SK-N-MC (cell line): ENCODE results near the gene EFL1.
"Not testable (repeated sequence)": the region's sequence is repeated elsewhere in the genome, so short reads cannot be mapped to it uniquely, and the experiment has no call there.

Experiments
- DNase-seq: peaks from one replicate; pipeline ENCODE4 v3.0.0-alpha.2; 2011; ENCODE audit warnings: low read depth, low spot score
- H3K27ac ChIP-seq: fragments of 200-600 bp; sonication (generic); 2 replicates; pipeline ENCODE4 v1.5.1; 2016; ENCODE audit warnings: mixed run types
- H3K36me3 ChIP-seq: fragments of 200-600 bp; sonication (generic); 2 replicates; pipeline ENCODE4 v1.6.1; 2017; ENCODE audit warnings: antibody characterized with exemption, low read length, mixed read lengths; ENCODE audit not compliant: insufficient read depth
- H3K4me3 ChIP-seq: fragments of 200-600 bp; sonication (generic); 2 replicates; pipeline ENCODE4 v1.5.1; 2016
- H3K9ac ChIP-seq: fragments of 200-600 bp; sonication (generic); 2 replicates; pipeline ENCODE4 v1.8.0; 2017; ENCODE audit warnings: mixed run types, mixed read lengths; ENCODE audit not compliant: insufficient read length
- H3K9me3 ChIP-seq: fragments of 200-600 bp; sonication (generic); 2 replicates; pipeline ENCODE4 v1.6.1; 2017; ENCODE audit warnings: low read depth, mild to moderate bottlenecking, antibody characterized with exemption, low read length, moderate library complexity, mixed read lengths
- EZH2 ChIP-seq: fragments of 200-600 bp; sonication (generic); IDR thresholded peaks from one replicate; pipeline ENCODE4 v1.6.1; 2017; ENCODE audit warnings: antibody characterized with exemption
- FOXP2 ChIP-seq: optimal IDR thresholded peaks from 2 replicates; pipeline ENCODE3; 2011; ENCODE audit warnings: mild to moderate bottlenecking, moderate library complexity; ENCODE audit not compliant: insufficient read depth; ENCODE audit errors: extremely low read length, control extremely low read depth
- POLR2AphosphoS5 ChIP-seq: IDR thresholded peaks from 2 replicates; pipeline ENCODE4 v1.6.1; 2012; ENCODE audit warnings: mild to moderate bottlenecking, low read depth, low read length, borderline replicate concordance

The EFL1 gene

DNA sequence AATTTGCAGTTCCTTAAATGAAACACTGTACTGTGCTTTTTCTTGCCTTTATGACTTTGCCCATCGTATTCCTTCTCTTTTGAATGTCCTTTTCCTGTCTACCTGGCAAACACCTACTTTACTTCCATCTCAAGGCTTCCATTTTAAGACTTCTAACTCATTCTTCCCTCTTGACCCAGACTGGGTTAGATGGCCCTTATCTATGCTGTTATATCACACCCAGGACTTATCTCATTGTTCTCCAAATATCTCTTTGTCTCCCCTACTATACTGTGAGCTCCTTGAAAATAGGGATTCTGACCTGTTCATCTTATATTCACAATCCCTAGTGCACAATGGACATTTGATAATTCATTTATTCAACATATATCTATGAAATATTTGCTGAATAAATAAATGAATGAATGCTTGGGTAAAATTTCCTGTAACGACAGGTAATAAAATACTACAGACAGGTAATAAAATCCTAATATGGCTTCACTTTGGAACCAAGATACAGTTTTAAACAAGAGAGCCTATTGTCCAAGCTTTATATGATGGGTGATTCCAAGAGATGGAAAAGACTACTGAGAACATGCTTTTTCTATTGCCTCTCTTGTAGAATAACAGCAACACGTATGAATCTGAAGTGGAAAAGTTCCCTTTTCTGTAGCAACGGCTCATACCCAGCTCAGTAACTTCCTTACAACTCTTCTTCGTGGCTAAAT lies 22.7 kb downstream of the EFL1 start:
- Histone ChIP-seq H3K9ac (no peak overlapping the region), H3K4me3 (no peak overlapping the region), H3K36me3 (peaks cover 8% of the 10 kb centered on the region), H3K9me3 (no peaks in the 10 kb centered on the region), H3K27ac (no peak overlapping the region)
- TF ChIP-seq FOXP2 (no peak), POLR2AphosphoS5 (no peak), EZH2 (no peak)
- no peak for DNase-seq

DNA sequence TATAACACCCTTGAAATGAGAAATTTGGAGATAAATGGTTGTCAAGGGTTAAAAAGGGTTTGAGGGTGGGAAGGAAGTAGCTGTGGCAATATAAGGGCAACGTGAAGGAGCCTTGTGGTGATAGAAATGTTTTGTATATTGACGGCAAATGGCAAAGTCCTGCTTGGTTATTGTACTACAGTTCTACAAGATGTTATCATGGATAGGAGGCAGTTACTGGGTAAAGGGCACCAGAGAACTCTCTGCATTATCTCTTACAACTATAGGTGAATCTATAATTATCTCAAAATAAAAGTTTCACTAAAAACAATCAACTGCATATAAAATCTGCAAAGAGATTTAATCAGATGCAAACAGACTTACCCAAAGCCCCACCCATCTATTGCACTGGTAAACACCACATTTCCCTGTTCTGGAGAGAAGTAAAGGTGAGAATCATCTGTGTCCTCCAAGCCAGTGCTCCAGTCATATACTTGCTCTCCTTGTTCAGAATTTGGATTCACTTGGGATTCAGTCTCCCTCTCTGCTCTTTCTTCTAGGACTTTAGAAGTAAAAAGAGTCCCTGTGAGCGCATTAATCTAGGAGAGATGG lies 24.5 kb downstream of the EFL1 start:
- not testable (repeated sequence) for H3K27ac ChIP-seq, H3K9me3 ChIP-seq, H3K36me3 ChIP-seq, H3K4me3 ChIP-seq, DNase-seq, H3K9ac ChIP-seq

DNA sequence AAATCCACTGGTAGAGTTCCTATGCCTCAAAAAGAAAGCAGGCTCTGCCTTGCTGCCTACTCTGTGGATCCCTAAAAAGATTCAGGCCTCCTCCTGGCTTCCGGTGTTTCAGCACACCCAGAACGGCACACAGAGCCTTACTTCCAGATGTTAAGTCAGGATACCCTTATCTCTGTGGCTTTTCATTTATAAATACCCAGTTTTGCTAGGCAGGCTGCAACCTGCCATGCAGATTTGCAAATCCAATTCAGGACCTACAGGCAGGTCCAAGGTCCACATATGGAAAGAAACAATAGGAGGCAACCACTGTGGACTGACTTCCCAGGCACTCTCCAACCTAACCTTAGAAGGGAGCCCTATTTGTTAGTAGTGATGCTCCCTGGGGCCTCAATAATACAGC lies 30.7 kb downstream of the EFL1 start:
- no peak for DNase-seq
- Histone ChIP-seq H3K9me3 (no peaks in the 10 kb centered on the region), H3K9ac (no peak overlapping the region), H3K36me3 (peaks cover 12% of the 10 kb centered on the region), H3K4me3 (no peak overlapping the region), H3K27ac (no peak overlapping the region)
- no peak for TF ChIP-seq POLR2AphosphoS5
- no peak for TF ChIP-seq EZH2
- TF ChIP-seq FOXP2 = no peak

DNA sequence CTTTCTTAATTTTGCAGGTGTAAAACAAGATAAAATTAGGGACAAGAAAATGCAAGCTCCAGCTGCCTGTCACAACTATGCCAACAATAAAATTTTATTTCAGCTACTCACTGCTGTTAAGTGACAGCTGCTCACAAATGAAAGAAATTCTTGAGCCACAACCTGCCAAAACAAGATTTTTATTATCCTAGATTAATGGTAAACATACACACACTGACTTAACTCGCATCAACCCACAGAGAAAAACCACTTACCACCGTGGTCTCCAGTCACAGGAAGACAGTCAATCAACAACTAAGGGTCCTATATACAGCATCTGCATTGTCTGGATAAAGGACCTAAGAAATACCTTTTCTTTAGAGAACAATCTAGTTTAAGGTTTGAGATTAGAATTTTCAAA lies 31.3 kb downstream of the EFL1 start:
- peaks cover 12% of the 10 kb centered on the region for H3K36me3 ChIP-seq
- no peaks in the 10 kb centered on the region for H3K9me3 ChIP-seq
- H3K9ac ChIP-seq = no peak overlapping the region
- no peak overlapping the region for H3K4me3 ChIP-seq
- no peak for DNase-seq
- no peak overlapping the region for H3K27ac ChIP-seq
- no peak for TF ChIP-seq FOXP2
- no peak for TF ChIP-seq POLR2AphosphoS5
- no peak for TF ChIP-seq EZH2

DNA sequence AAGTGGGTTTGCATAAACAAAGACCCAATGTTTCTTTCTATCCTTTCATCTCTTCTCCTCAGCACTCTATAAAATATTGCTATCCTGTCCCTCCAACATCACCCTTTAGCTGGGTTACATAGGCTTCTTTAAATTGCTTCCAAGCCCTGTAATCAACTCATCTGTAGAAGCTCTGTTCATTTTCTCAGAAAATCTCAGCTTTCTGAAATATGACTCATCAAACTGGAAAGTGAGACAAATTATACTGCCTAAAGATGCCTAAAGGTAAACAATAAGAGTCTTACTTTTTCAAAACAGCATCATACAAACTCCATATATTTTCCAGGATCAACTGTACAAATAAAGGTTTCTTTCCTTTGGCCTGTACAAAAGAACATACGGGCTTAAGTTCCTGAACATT lies 33.8 kb downstream of the EFL1 start:
- H3K4me3 ChIP-seq = no peak overlapping the region
- H3K9me3 ChIP-seq = no peaks in the 10 kb centered on the region
- H3K36me3 ChIP-seq = peaks cover 12% of the 10 kb centered on the region
- DNase-seq = no peak
- no peak overlapping the region for H3K27ac ChIP-seq
- TF ChIP-seq FOXP2 (no peak), EZH2 (no peak), POLR2AphosphoS5 (no peak)
- H3K9ac ChIP-seq = no peak overlapping the region

DNA sequence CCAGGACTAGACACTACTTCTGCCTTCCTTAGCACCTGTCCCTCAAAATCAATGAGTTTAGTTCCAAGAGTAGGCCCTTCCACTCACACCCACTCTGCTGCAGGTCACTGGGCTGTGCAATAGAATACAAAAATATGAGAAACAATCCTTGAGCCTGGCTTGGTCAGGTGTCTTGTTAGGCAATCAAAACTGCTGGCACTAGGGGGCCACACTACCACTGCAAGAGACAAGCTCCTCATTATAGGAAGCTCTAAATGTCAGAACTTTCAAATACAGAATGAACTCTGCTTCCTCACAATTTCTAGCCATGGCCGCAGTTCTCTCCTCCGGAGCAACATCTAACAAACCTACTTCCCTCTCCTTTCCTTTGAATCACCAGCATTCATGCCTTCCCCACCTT lies 41.0 kb downstream of the EFL1 start:
- not testable (repeated sequence) for H3K9me3 ChIP-seq, H3K4me3 ChIP-seq, DNase-seq, H3K36me3 ChIP-seq, H3K9ac ChIP-seq, H3K27ac ChIP-seq

DNA sequence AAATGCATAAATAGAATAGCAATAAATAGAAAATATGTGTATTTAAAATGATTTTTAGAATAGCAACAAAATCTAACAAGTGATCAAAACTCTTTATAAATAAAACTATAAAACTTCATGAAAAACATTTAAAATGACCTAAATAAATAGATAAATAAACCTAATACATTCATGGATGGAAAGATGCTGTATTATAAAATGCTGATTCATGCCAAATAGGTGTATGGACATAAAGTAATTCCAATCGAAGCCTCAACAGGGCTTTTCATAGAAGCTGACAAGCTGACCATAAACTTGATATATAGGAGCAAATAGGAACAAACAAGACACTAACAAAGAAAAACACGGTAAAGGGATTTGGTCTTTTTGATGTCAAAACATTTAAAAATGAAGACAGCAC lies 46.4 kb downstream of the EFL1 start:
- not testable (repeated sequence) for H3K9ac ChIP-seq, DNase-seq, H3K9me3 ChIP-seq, H3K27ac ChIP-seq, H3K36me3 ChIP-seq, H3K4me3 ChIP-seq

DNA sequence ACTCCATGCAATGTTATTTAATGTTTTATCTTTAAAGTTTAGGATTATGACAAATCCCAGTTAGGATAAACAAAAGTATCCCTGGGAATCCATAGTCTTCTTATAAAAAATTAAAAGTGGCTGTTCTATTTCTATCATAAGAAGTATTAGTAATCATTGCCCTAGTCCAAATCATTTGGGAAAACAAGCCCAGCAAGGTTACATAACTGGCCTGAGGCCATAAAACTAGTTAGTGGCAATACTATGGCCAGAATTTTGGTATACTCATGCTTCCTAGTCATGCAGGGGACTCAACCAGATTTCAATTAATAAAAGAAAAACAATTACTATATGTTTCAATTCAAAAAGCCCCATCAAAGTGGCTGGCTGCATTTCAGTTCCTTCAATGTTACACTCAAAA lies 50.3 kb downstream of the EFL1 start:
- not testable (repeated sequence) for H3K4me3 ChIP-seq, H3K9ac ChIP-seq, H3K36me3 ChIP-seq, H3K27ac ChIP-seq, H3K9me3 ChIP-seq, DNase-seq

DNA sequence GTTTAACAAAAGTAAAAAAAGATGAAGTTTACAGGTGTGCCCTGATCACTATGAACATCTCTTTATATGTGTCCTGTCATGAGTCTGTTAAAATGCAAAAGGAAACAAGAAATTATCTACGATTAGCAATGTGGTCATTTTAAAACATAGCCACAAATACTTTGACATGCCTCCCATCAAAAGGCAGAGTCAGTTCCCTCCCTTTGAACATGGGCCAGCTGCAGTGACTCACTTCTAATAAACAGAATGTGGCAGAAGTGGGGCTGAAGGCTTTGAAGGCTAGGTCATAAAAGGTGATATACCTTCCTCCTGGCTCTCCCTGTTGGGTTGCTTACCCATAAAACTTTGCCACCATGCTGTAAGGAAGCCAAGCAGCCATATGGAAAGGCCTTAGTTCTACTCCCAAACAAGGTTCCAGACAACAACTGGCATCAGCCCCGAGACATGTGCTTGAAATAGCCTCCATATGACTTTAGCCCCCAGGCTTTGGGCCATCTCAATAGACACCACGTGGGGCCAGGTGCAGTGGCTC lies 52.4 kb downstream of the EFL1 start:
- H3K9me3 ChIP-seq, H3K9ac ChIP-seq, H3K36me3 ChIP-seq, DNase-seq, H3K4me3 ChIP-seq, H3K27ac ChIP-seq: not testable (repeated sequence)

DNA sequence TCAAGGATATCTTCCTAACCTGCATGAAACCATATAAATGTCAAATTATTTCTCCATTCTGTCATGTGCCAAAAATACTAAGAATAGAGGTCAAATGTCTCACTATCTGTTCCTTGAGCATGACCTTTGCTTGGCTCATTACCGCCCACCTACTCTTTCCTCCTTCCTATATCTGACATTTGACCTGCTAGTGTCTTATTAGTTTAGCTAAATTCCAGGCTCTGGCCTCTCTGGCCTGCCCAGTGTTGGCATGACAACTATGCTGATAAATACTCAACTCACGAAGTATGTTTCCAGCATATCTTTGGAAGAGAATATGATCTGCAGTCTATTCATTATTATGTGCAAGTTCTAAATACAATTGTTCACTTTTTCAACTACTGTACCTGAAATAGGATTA lies 58.0 kb downstream of the EFL1 start:
- not testable (repeated sequence) for H3K9ac ChIP-seq, DNase-seq, H3K4me3 ChIP-seq, H3K36me3 ChIP-seq, H3K9me3 ChIP-seq, H3K27ac ChIP-seq
